DOHH2 (cell line): ENCODE measurements around the gene KCNG4.

Experiments used
- H3F3A ChIP-seq: fragments of 200-600 bp; sonication (generic), shearing (Covaris generic); 2 replicates; pipeline ENCODE4 v1.6.0; 2016; ENCODE audit warnings: antibody characterized with exemption, mild to moderate bottlenecking; ENCODE audit not compliant: control insufficient read depth, insufficient read depth
- H3K27ac ChIP-seq: fragments of 200-600 bp; sonication (generic); 2 replicates; pipeline ENCODE4 v1.5.1; 2014; ENCODE audit warnings: low read depth, mild to moderate bottlenecking, low read length, moderate library complexity
- H3K27me3 ChIP-seq: fragments of 200-600 bp; sonication (generic); 2 replicates; pipeline ENCODE4 v1.6.1; 2014; ENCODE audit warnings: mild to moderate bottlenecking, low read length, mixed read lengths; ENCODE audit not compliant: control insufficient read depth
- H3K36me3 ChIP-seq: fragments of 200-600 bp; sonication (generic); 2 replicates; pipeline ENCODE4 v1.6.1; 2014; ENCODE audit warnings: mild to moderate bottlenecking, low read length, moderate library complexity, mixed read lengths; ENCODE audit not compliant: control insufficient read depth
- H3K4me1 ChIP-seq: fragments of 200-600 bp; sonication (generic); 2 replicates; pipeline ENCODE4 v1.6.1; 2014; ENCODE audit warnings: mild to moderate bottlenecking, low read length, mixed read lengths; ENCODE audit not compliant: control insufficient read depth
- H3K4me2 ChIP-seq: fragments of 200-600 bp; sonication (generic); 2 replicates; pipeline ENCODE4 v1.6.0; 2014; ENCODE audit warnings: mild to moderate bottlenecking, low read length, moderate library complexity
- H3K4me3 ChIP-seq: fragments of 200-600 bp; sonication (generic); 2 replicates; pipeline ENCODE4 v1.5.1; 2014; ENCODE audit warnings: mild to moderate bottlenecking, low read length, mixed read lengths
- H3K79me2 ChIP-seq: fragments of 200-600 bp; sonication (generic); 2 replicates; pipeline ENCODE4 v1.6.1; 2014; ENCODE audit warnings: mild to moderate bottlenecking, low read length, mixed read lengths; ENCODE audit not compliant: control insufficient read depth
- H3K9me2 ChIP-seq: fragments of 200-600 bp; sonication (generic); replicated peaks from 2 replicates; pipeline ENCODE4 v1.6.1; 2014; ENCODE audit warnings: mild to moderate bottlenecking, low read length, mixed read lengths; ENCODE audit not compliant: control insufficient read depth
- H3K9me3 ChIP-seq: fragments of 200-600 bp; sonication (generic); 2 replicates; pipeline ENCODE4 v1.6.1; 2014; ENCODE audit warnings: antibody characterized with exemption, low read length, mixed read lengths; ENCODE audit not compliant: control insufficient read depth, insufficient read depth
- H4K20me1 ChIP-seq: fragments of 200-600 bp; sonication (generic); 2 replicates; pipeline ENCODE4 v1.6.0; 2014; ENCODE audit warnings: low read depth, mild to moderate bottlenecking, antibody characterized with exemption, low read length, moderate library complexity; ENCODE audit not compliant: control insufficient read depth, insufficient read depth
- CTCF ChIP-seq: fragments of 200-600 bp; sonication (generic); IDR thresholded peaks from one replicate; pipeline ENCODE4 v1.5.1; 2014; ENCODE audit warnings: antibody characterized with exemption, mild to moderate bottlenecking, low read depth, low read length; ENCODE audit not compliant: poor library complexity, severe bottlenecking
- EZH2phosphoT487 ChIP-seq: fragments of 200-600 bp; sonication (generic); IDR thresholded peaks from 2 replicates; pipeline ENCODE4 v1.6.1; 2017; ENCODE audit warnings: borderline replicate concordance, mild to moderate bottlenecking, antibody characterized with exemption, low read length, moderate library complexity, mixed read lengths

KCNG4 gene

GRCh38 chr16:84224554-84224953 lies 15.3 kb downstream of the KCNG4 start:
- Histone ChIP-seq H3K9me2 (no peaks in the 10 kb centered on the region), H3F3A (no peaks in the 10 kb centered on the region), H3K36me3 (no peaks in the 10 kb centered on the region), H3K27ac (no peak overlapping the region), H3K79me2 (no peaks in the 10 kb centered on the region), H3K9me3 (no peaks in the 10 kb centered on the region), H4K20me1 (no peaks in the 10 kb centered on the region), H3K4me1 (no peaks in the 10 kb centered on the region), H3K27me3 (no peaks in the 10 kb centered on the region), H3K4me3 (no peak overlapping the region), H3K4me2 (no peak overlapping the region)
- no peak for TF ChIP-seq CTCF
- TF ChIP-seq EZH2phosphoT487, result no peak

- H4K20me1 ChIP-seq, result no peaks in the 10 kb centered on the region
- no peaks in the 10 kb centered on the region for H3K27me3 ChIP-seq
- H3F3A ChIP-seq, result no peaks in the 10 kb centered on the region
- no peak overlapping the region for H3K4me3 ChIP-seq
- H3K27ac ChIP-seq, result no peak overlapping the region
- no peak overlapping the region for H3K4me2 ChIP-seq
- H3K4me1 ChIP-seq, result no peaks in the 10 kb centered on the region
- no peaks in the 10 kb centered on the region for H3K36me3 ChIP-seq
- H3K79me2 ChIP-seq, result no peaks in the 10 kb centered on the region
- H3K9me2 ChIP-seq, result no peaks in the 10 kb centered on the region
- H3K9me3 ChIP-seq, result no peaks in the 10 kb centered on the region
- TF ChIP-seq CTCF (no peak), EZH2phosphoT487 (no peak)
These were observed 16.4 kb downstream of the KCNG4 start for GRCh38 chr16:84223456-84223855.

- Histone ChIP-seq H3K4me3 (no peak overlapping the region), H3K27me3 (no peaks in the 10 kb centered on the region), H3K36me3 (no peaks in the 10 kb centered on the region), H3K9me2 (no peaks in the 10 kb centered on the region), H3K79me2 (no peaks in the 10 kb centered on the region), H3K27ac (no peak overlapping the region), H3K4me2 (no peak overlapping the region), H3K4me1 (no peaks in the 10 kb centered on the region), H4K20me1 (no peaks in the 10 kb centered on the region), H3F3A (no peaks in the 10 kb centered on the region), H3K9me3 (no peaks in the 10 kb centered on the region)
- TF ChIP-seq CTCF, result no peak
- TF ChIP-seq EZH2phosphoT487, result no peak
These were observed 19.0 kb downstream of the KCNG4 start for GRCh38 chr16:84220851-84221250.

- Histone ChIP-seq H3K27me3 (no peaks in the 10 kb centered on the region), H3K4me1 (no peaks in the 10 kb centered on the region), H3K4me3 (no peak overlapping the region), H3K4me2 (no peak overlapping the region), H3K9me3 (no peaks in the 10 kb centered on the region), H4K20me1 (no peaks in the 10 kb centered on the region), H3K79me2 (no peaks in the 10 kb centered on the region), H3F3A (no peaks in the 10 kb centered on the region), H3K9me2 (no peaks in the 10 kb centered on the region), H3K36me3 (no peaks in the 10 kb centered on the region), H3K27ac (no peak overlapping the region)
- TF ChIP-seq CTCF (no peak), EZH2phosphoT487 (no peak)
These were observed 20.9 kb downstream of the KCNG4 start for GRCh38 chr16:84218956-84219355.
